Limb (tissue), 2 donors: Measurements from ENCODE around the gene ROPN1B.
"Not testable (repeated sequence)": the region's sequence is repeated elsewhere in the genome, so short reads cannot be mapped to it uniquely, and the experiment has no call there.

Experiments
- DNase-seq, 2 donors: peaks; one replicate each; pipeline ENCODE4 v3.0.0-alpha.2; 2016; ENCODE audit errors: extremely low spot score in 2 of 2

ROPN1B gene

GRCh38 chr3:125968701-125969592 lies at the start of gene ROPN1B:
Gene ROPN1B (plus strand): TSS chr3:125969178. CDS start chr3:125972055, 2,877 bp downstream.
- not testable (repeated sequence) for DNase-seq

- not testable (repeated sequence) for DNase-seq
These were observed 48.8 kb upstream of the ROPN1B start for GRCh38 chr3:125920191-125920590.

GRCh38 chr3:125920751-125921279 lies 48.2 kb upstream of the ROPN1B start:
- DNase-seq: not testable (repeated sequence)

- peak in 1 of 2 donors; percentile 57 for DNase-seq
These were observed 47.3 kb upstream of the ROPN1B start for GRCh38 chr3:125921712-125922111.

- not testable (repeated sequence) for DNase-seq
These were observed 45.5 kb upstream of the ROPN1B start for GRCh38 chr3:125923324-125924115.

GRCh38 chr3:125924276-125924675 lies 44.7 kb upstream of the ROPN1B start:
- not testable (repeated sequence) for DNase-seq

GRCh38 chr3:125925727-125926126 lies 43.3 kb upstream of the ROPN1B start:
- not testable (repeated sequence) for DNase-seq

- DNase-seq: peak; percentile 51 to 76
These were observed 40.0 kb upstream of the ROPN1B start for GRCh38 chr3:125928771-125929545.

- DNase-seq: not testable (repeated sequence)
These were observed 39.2 kb upstream of the ROPN1B start for GRCh38 chr3:125929765-125930164.

GRCh38 chr3:125931355-125931880 lies 37.6 kb upstream of the ROPN1B start:
- not testable (repeated sequence) for DNase-seq

GRCh38 chr3:125933397-125934173 lies 35.4 kb upstream of the ROPN1B start:
- DNase-seq: not testable (repeated sequence)

- not testable (repeated sequence) for DNase-seq
These were observed 33.6 kb upstream of the ROPN1B start for GRCh38 chr3:125935252-125935874.

GRCh38 chr3:125936210-125936815 lies 32.7 kb upstream of the ROPN1B start:
- DNase-seq: not testable (repeated sequence)

- DNase-seq: not testable (repeated sequence)
These were observed 32.1 kb upstream of the ROPN1B start for GRCh38 chr3:125936891-125937290.

GRCh38 chr3:125947806-125948205 lies 21.2 kb upstream of the ROPN1B start:
- not testable (repeated sequence) for DNase-seq

GRCh38 chr3:125948901-125949300 lies 20.1 kb upstream of the ROPN1B start:
- not testable (repeated sequence) for DNase-seq

- not testable (repeated sequence) for DNase-seq
These were observed 17.8 kb upstream of the ROPN1B start for GRCh38 chr3:125951176-125951575.

GRCh38 chr3:125957020-125957419 lies 12.0 kb upstream of the ROPN1B start:
- DNase-seq: not testable (repeated sequence)
